Measurements from ENCODE around the gene SEPHS1. TPM values are rescaled to one million over a fixed set of nuclear protein-coding genes. Genes with fewer than 3 reads are reported as not detected.

Gene SEPHS1
- total and polyA plus RNA-seq, 2 of the 8 experiments (the other 6 are each of a cell fraction or from before 2014, with no cell fraction given): 270 to 683 TPM

- TF ChIP-seq RNF2 (IDR thresholded peaks at IDR 0.05; ENCODE audit: borderline replicate concordance, low read depth, low read length, missing control alignments, poor library complexity, severe bottlenecking): no peak
- TF ChIP-seq SP1 (IDR thresholded peaks at IDR 0.05; ENCODE audit: low read depth, low read length): no peak
- TF ChIP-seq RAD21 (IDR thresholded peaks at IDR 0.05 in 1 of 2, conservative IDR thresholded peaks at IDR 0.05 in 1 of 2; ENCODE audit: low read depth in 2 of 2, low read length in 2 of 2): no peak
- no peak for TF ChIP-seq SUZ12 (IDR thresholded peaks at IDR 0.05; ENCODE audit: low read length)
- TF ChIP-seq CHD1 (IDR thresholded peaks at IDR 0.05; ENCODE audit: low read depth, low read length): peak; percentile 33
- TF ChIP-seq BACH1 (IDR thresholded peaks at IDR 0.05; ENCODE audit: low read length): no peak
- TF ChIP-seq EGR1 (IDR thresholded peaks at IDR 0.05; ENCODE audit: borderline replicate concordance, low read depth, low read length): no peak
- no peak for TF ChIP-seq SAP30 (IDR thresholded peaks at IDR 0.05; ENCODE audit: insufficient read depth, insufficient replicate concordance, low read length)
- TF ChIP-seq YY1 (IDR thresholded peaks at IDR 0.05; ENCODE audit: low read depth, low read length): peak; percentile 75
- TF ChIP-seq CTBP2 (IDR thresholded peaks at IDR 0.05; ENCODE audit: borderline replicate concordance, insufficient read depth, insufficient read length, low read length): no peak
- TF ChIP-seq POLR2AphosphoS5 (IDR thresholded peaks at IDR 0.05; ENCODE audit: low read depth, low read length): peak; percentile 51; the same call in 1 of the 2 replicates
- 0 out of 2 replicates have a peak, but pooled peaks have one; percentile 9 for TF ChIP-seq CHD2 (IDR thresholded peaks at IDR 0.05; ENCODE audit: low read length)
- no peak for TF ChIP-seq POU5F1 (IDR thresholded peaks at IDR 0.05; ENCODE audit: low read depth, low read length)
- no peak for TF ChIP-seq KDM4A (IDR thresholded peaks at IDR 0.05; ENCODE audit: low read depth, low read length, severe bottlenecking)
- TF ChIP-seq TBP (IDR thresholded peaks at IDR 0.05; ENCODE audit: low read depth, low read length): peak; percentile 72; the same call in 1 of the 2 replicates
- no peak for TF ChIP-seq ZNF274 (IDR thresholded peaks at IDR 0.05; ENCODE audit: borderline replicate concordance, extremely low read depth, low read length)
- TF ChIP-seq ATF3 (IDR thresholded peaks at IDR 0.05; ENCODE audit: insufficient read depth, low read depth, low read length): no peak
- TF ChIP-seq MAFK (IDR thresholded peaks at IDR 0.05; ENCODE audit: low read depth, low read length): no peak
- no peak for TF ChIP-seq SP4 (IDR thresholded peaks at IDR 0.05; ENCODE audit: low read length)
- no peak for TF ChIP-seq CBX5 (IDR thresholded peaks at IDR 0.05; ENCODE audit: low read depth, low read length)
- no peak for TF ChIP-seq CBX8 (IDR thresholded peaks at IDR 0.05; ENCODE audit: borderline replicate concordance, low read depth, low read length)
- TF ChIP-seq SIRT6 (IDR thresholded peaks at IDR 0.05; ENCODE audit: low read length): no peak
- TF ChIP-seq TEAD4 (IDR thresholded peaks at IDR 0.05; ENCODE audit: low read depth, low read length): no peak
- no peak for TF ChIP-seq RBBP5 (IDR thresholded peaks at IDR 0.05; ENCODE audit: borderline replicate concordance, low read depth, low read length)
These were observed at the start of gene SEPHS1 (continued) for GRCh38 chr10:13348216-13349017.

Data from H1 (cell line).